H9 (cell line): ENCODE results near the gene DPEP2. TPM values are rescaled to one million over a fixed set of nuclear protein-coding genes. Genes with fewer than 3 reads are reported as not detected.

ENCODE experiments used
- DNase-seq: peaks from one replicate; pipeline ENCODE4 v3.0.0-alpha.2; 2017
- H2AFZ ChIP-seq: one replicate; pipeline ENCODE4 v1.6.1; 2013; ENCODE audit warnings: mild to moderate bottlenecking, low read length, control low read depth, moderate library complexity
- H2AK5ac ChIP-seq: 2 replicates; pipeline ENCODE4 v1.6.1; 2013; ENCODE audit warnings: low read length, control low read depth, mixed read lengths; ENCODE audit not compliant: insufficient read length
- H2BK120ac ChIP-seq: one replicate; pipeline ENCODE4 v1.6.1; 2013; ENCODE audit warnings: low read depth, mild to moderate bottlenecking, low read length, control low read depth, inconsistent platforms; ENCODE audit not compliant: poor library complexity, severe bottlenecking
- H2BK12ac ChIP-seq: 2 replicates; pipeline ENCODE4 v1.6.1; 2013; ENCODE audit warnings: low read length, control low read depth, mixed read lengths, low read depth; ENCODE audit not compliant: insufficient read length
- H2BK15ac ChIP-seq: 2 replicates; pipeline ENCODE4 v1.6.1; 2013; ENCODE audit warnings: low read depth, low read length, control low read depth
- H2BK20ac ChIP-seq: one replicate; pipeline ENCODE4 v1.6.1; 2013; ENCODE audit warnings: low read depth, mild to moderate bottlenecking, low read length, control low read depth, inconsistent platforms; ENCODE audit not compliant: poor library complexity, severe bottlenecking
- H2BK5ac ChIP-seq: 2 replicates; pipeline ENCODE4 v1.6.1; 2013; ENCODE audit warnings: low read length, control low read depth, mixed read lengths; ENCODE audit not compliant: insufficient read length
- H3K14ac ChIP-seq: 2 replicates; pipeline ENCODE4 v1.6.1; 2013; ENCODE audit warnings: low read length, control low read depth; ENCODE audit not compliant: insufficient read depth
- H3K18ac ChIP-seq: 2 replicates; pipeline ENCODE4 v1.6.1; 2013; ENCODE audit warnings: low read depth, mild to moderate bottlenecking, mixed read lengths, low read length, control low read depth; ENCODE audit not compliant: insufficient read length
- H3K23ac ChIP-seq: 2 replicates; pipeline ENCODE4 v1.6.1; 2013; ENCODE audit warnings: low read length, control low read depth, mixed read lengths, low read depth; ENCODE audit not compliant: insufficient read length
- H3K23me2 ChIP-seq: 2 replicates; pipeline ENCODE4 v1.6.1; 2013; ENCODE audit warnings: low read depth, mild to moderate bottlenecking, mixed read lengths, low read length, control low read depth; ENCODE audit not compliant: insufficient read length, poor library complexity, severe bottlenecking
- H3K27ac ChIP-seq: 2 replicates; pipeline ENCODE4 v1.5.1; 2013; ENCODE audit warnings: low read length, control low read depth, mixed read lengths, low read depth; ENCODE audit not compliant: insufficient read length
- H3K27me3 ChIP-seq: 2 replicates; pipeline ENCODE4 v1.6.1; 2013; ENCODE audit warnings: low read length, control low read depth, inconsistent platforms; ENCODE audit not compliant: insufficient read depth
- H3K4ac ChIP-seq: 2 replicates; pipeline ENCODE4 v1.6.1; 2013; ENCODE audit warnings: low read depth, mild to moderate bottlenecking, control low read depth, inconsistent platforms, low read length, moderate library complexity
- H3K4me1 ChIP-seq: 2 replicates; pipeline ENCODE4 v1.6.1; 2013; ENCODE audit warnings: low read length, control low read depth, inconsistent platforms; ENCODE audit not compliant: insufficient read depth
- H3K4me2 ChIP-seq: 2 replicates; pipeline ENCODE4 v1.6.1; 2013; ENCODE audit warnings: low read length, control low read depth, mixed read lengths; ENCODE audit not compliant: insufficient read length, insufficient read depth
- H3K56ac ChIP-seq: 2 replicates; pipeline ENCODE4 v1.6.1; 2013; ENCODE audit warnings: low read depth, mild to moderate bottlenecking, mixed read lengths, low read length, control low read depth; ENCODE audit not compliant: insufficient read length
- H3K79me1 ChIP-seq: 2 replicates; pipeline ENCODE4 v1.6.1; 2013; ENCODE audit warnings: low read depth, mild to moderate bottlenecking, moderate library complexity, low read length, control low read depth, inconsistent platforms; ENCODE audit not compliant: insufficient read depth, poor library complexity, severe bottlenecking
- H3K79me2 ChIP-seq: 2 replicates; pipeline ENCODE4 v1.6.1; 2013; ENCODE audit warnings: low read length, control low read depth, inconsistent platforms; ENCODE audit not compliant: insufficient read depth
- H3K9ac ChIP-seq: 2 replicates; pipeline ENCODE4 v1.6.1; 2013; ENCODE audit warnings: low read length, control low read depth, mixed read lengths; ENCODE audit not compliant: insufficient read length; ENCODE audit errors: extremely low read depth
- H3K9me3 ChIP-seq: one replicate; pipeline ENCODE4 v1.6.1; 2013; ENCODE audit warnings: low read depth, low read length, inconsistent platforms; ENCODE audit not compliant: control insufficient read depth
- H3T11ph ChIP-seq: one replicate; pipeline ENCODE4 v1.6.1; 2013; ENCODE audit warnings: mild to moderate bottlenecking, low read length, control low read depth, inconsistent platforms
- H4K20me1 ChIP-seq: one replicate; pipeline ENCODE4 v1.6.1; 2013; ENCODE audit not compliant: control insufficient read depth, insufficient read length, insufficient read depth
- H4K5ac ChIP-seq: 2 replicates; pipeline ENCODE4 v1.6.1; 2013; ENCODE audit warnings: low read depth, mild to moderate bottlenecking, mixed read lengths, low read length, control low read depth; ENCODE audit not compliant: insufficient read length
- H4K8ac ChIP-seq: replicated peaks from 2 replicates; pipeline ENCODE4 v1.6.1; 2013; ENCODE audit warnings: low read length, control low read depth, mixed read lengths, low read depth; ENCODE audit not compliant: insufficient read length
- H4K91ac ChIP-seq: 2 replicates; pipeline ENCODE4 v1.6.1; 2013; ENCODE audit warnings: low read depth, mild to moderate bottlenecking, moderate library complexity, mixed read lengths, low read length, control low read depth; ENCODE audit not compliant: insufficient read length
- H3K27ac Mint-ChIP-seq, 3 experiments: 2 replicates in 2 of 3; 3 replicates in 1 of 3; pipeline ENCODE4 v1.8.0; 2020 to 2021; ENCODE audit warnings: mixed read lengths in 3 of 3, mild to moderate bottlenecking in 1 of 3, moderate library complexity in 1 of 3
- H3K27me3 Mint-ChIP-seq: 2 replicates; pipeline ENCODE4 v1.8.0; 2021; ENCODE audit warnings: low read depth, mild to moderate bottlenecking, moderate library complexity, mixed read lengths
- H3K36me3 Mint-ChIP-seq, 3 experiments: 2 replicates in 2 of 3; 3 replicates in 1 of 3; pipeline ENCODE4 v1.8.0; 2020 to 2021; ENCODE audit warnings: low read depth in 3 of 3, mixed read lengths in 3 of 3; ENCODE audit not compliant: insufficient read depth in 1 of 3
- H3K4me1 Mint-ChIP-seq, 2 experiments: 2 replicates each; pipeline ENCODE4 v1.8.0; 2020; ENCODE audit warnings: mixed read lengths in 2 of 2
- H3K4me3 Mint-ChIP-seq, 2 experiments: 2 replicates in 1 of 2; 3 replicates in 1 of 2; pipeline ENCODE4 v1.8.0; 2020 to 2021; ENCODE audit warnings: mild to moderate bottlenecking in 2 of 2, mixed read lengths in 2 of 2, moderate library complexity in 1 of 2
- H3K9me3 Mint-ChIP-seq, 2 experiments: 2 replicates in 1 of 2; 3 replicates in 1 of 2; pipeline ENCODE4 v1.8.0; 2020; ENCODE audit warnings: mild to moderate bottlenecking in 2 of 2, mixed read lengths in 2 of 2, moderate library complexity in 1 of 2
- WGBS: extraction: QIAGEN DNeasy Blood & Tissue Kit; methylation state at CpG from one replicate; pipeline ENCODE4 v1.1.7; 2013; ENCODE audit warnings: missing lambda C conversion rate, low lambda C conversion rate, mixed read lengths; ENCODE audit not compliant: insufficient read length; ENCODE audit errors: extremely low coverage; 5-methylcytosine and 5-hydroxymethylcytosine counted together
- total RNA-seq: library from RNA; stranded (reverse); gene quantifications from 2 replicates; pipeline ENCODE4 v1.2.1, GENCODE V29; 2021
- TF ChIP-seq, protein P1 (sequence below): fragments of 200-600 bp; sonication (generic); conservative IDR thresholded peaks from 3 replicates; pipeline ENCODE4 v1.8.0; 2021; ENCODE audit warnings: antibody characterized with exemption, mild to moderate bottlenecking

DPEP2 gene
- total RNA-seq, 1 experiment from 2014 or later = not detected

DNA sequence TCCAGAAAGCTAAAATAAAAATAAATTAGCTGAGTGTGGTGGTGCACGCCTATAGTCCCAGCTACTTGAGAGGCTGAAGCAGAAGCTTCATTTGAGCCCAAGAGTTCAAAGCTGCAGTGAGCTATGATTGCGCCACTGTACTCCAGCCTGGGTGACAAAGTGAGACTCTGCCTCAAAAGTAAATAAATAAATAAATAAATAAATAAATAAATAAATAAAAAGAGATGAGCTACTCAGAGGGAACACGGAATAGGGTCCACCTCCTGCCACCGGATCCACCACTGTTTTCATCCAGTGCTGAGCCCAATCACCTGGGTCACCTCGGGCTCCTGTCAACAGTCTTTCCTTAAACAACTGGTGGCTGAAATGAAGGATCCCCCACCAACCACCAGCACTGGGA lies 12.3 kb downstream of the DPEP2 start:
- peaks cover 17% of the 10 kb centered on the region for H3K27me3 Mint-ChIP-seq
- Histone ChIP-seq H4K20me1 (no peaks in the 10 kb centered on the region), H3K79me1 (no peaks in the 10 kb centered on the region), H3K27ac (no peak overlapping the region), H3K27me3 (no peaks in the 10 kb centered on the region), H3K79me2 (no peaks in the 10 kb centered on the region), H2BK20ac (no peak overlapping the region), H3K18ac (no peak overlapping the region), H3K9me3 (no peaks in the 10 kb centered on the region), H3K4ac (no peak overlapping the region), H4K91ac (no peak overlapping the region), H3K23me2 (no peaks in the 10 kb centered on the region), H2BK120ac (no peak overlapping the region), H3K14ac (no peak overlapping the region), H3K56ac (no peak overlapping the region), H3K23ac (no peak overlapping the region), H3K9ac (no peak overlapping the region), H4K5ac (no peak overlapping the region), H2AFZ (no peak overlapping the region), H3T11ph (no peak overlapping the region), H2BK15ac (no peak overlapping the region), H2BK12ac (no peak overlapping the region), H2BK5ac (no peak overlapping the region), H3K4me1 (peaks cover 2% of the 10 kb centered on the region; the same call in 1 of the 2 replicates), H4K8ac (no peak overlapping the region), H2AK5ac (no peak overlapping the region), H3K4me2 (no peak overlapping the region)
- no peak for DNase-seq
- no peaks in the 10 kb centered on the region for H3K9me3 Mint-ChIP-seq
- no peak overlapping the region for H3K4me3 Mint-ChIP-seq
- no peaks in the 10 kb centered on the region; a peak in 1 of 7 replicates for H3K36me3 Mint-ChIP-seq
- WGBS = no CpG with 5 or more reads among the region's 5 CpGs
- TF ChIP-seq, protein P1, sequence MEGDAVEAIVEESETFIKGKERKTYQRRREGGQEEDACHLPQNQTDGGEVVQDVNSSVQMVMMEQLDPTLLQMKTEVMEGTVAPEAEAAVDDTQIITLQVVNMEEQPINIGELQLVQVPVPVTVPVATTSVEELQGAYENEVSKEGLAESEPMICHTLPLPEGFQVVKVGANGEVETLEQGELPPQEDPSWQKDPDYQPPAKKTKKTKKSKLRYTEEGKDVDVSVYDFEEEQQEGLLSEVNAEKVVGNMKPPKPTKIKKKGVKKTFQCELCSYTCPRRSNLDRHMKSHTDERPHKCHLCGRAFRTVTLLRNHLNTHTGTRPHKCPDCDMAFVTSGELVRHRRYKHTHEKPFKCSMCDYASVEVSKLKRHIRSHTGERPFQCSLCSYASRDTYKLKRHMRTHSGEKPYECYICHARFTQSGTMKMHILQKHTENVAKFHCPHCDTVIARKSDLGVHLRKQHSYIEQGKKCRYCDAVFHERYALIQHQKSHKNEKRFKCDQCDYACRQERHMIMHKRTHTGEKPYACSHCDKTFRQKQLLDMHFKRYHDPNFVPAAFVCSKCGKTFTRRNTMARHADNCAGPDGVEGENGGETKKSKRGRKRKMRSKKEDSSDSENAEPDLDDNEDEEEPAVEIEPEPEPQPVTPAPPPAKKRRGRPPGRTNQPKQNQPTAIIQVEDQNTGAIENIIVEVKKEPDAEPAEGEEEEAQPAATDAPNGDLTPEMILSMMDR = no peak
- H3K27ac Mint-ChIP-seq = no peak overlapping the region
- peaks cover 6 to 8% of the 10 kb centered on the region in 2 experiments for H3K4me1 Mint-ChIP-seq
